Non-pigmented ciliary epithelial cell (primary cell): ENCODE data around the gene RABGAP1L.
"Not testable (repeated sequence)": the region's sequence is repeated elsewhere in the genome, so short reads cannot be mapped to it uniquely, and the experiment has no call there.

Experiments
- DNase-seq: peaks from one replicate; pipeline ENCODE4 v3.0.0-alpha.2; 2010; ENCODE audit warnings: low read depth

The RABGAP1L gene

DNA sequence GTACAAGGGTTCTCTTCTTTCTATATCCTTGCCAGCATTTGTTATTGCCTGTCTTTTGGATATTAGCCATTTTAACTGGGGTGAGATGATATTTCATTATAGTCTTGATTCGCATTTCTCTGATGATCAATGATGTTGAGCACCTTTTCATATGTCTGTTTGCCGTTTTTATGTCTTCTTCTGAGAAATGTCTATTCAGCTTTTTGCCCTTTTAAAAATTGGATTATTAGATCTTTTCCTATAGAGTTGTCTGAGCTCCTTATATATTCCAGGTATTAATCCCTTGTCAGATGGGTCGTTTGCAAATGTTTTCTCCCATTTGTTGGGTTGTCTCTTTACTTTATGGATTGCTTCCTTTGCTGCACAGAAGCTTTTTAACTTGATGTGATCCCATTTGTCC is 883.3 kb downstream of the RABGAP1L start:
- DNase-seq: no peak

GRCh38 chr1:175043824-175044223 is 884.5 kb downstream of the RABGAP1L start:
- no peak for DNase-seq

DNA sequence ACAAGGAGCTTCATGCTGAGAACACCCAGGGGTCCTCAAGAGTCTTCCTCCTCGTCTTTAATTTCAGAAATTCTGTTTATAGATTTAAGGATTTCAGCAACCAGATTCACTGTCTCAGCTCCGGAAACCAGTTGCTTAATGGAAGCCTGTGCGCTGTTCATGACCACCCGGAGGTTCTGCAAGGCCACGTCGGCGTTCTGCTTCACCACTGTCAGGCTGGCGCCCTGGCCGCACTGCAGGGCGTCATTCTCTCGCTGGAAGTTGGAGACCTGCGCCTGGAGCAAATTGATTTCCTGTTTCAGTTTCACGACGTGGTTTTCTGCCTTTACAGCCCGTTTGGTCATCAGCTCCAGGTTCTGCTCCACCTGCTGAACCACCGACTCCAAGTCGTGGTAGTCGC is 885.3 kb downstream of the RABGAP1L start:
- DNase-seq: not testable (repeated sequence)
